Osteoblast (primary cell): ENCODE measurements around the gene INPP4A. TPM values are rescaled to one million over a fixed set of nuclear protein-coding genes. Genes with fewer than 3 reads are reported as not detected.

Experiments used
- DNase-seq: peaks from one replicate; pipeline ENCODE4 v3.0.0; 2011; ENCODE audit warnings: low spot score, mixed read lengths; ENCODE audit not compliant: insufficient read length; ENCODE audit errors: missing footprints
- H2AFZ ChIP-seq: 2 replicates; pipeline ENCODE4 v1.6.0; 2011; ENCODE audit warnings: mild to moderate bottlenecking, low read length
- H3K27ac ChIP-seq: 2 replicates; pipeline ENCODE4 v1.5.1; 2011; ENCODE audit warnings: mild to moderate bottlenecking, low read depth, low read length, moderate library complexity
- H3K27me3 ChIP-seq: 2 replicates; pipeline ENCODE4 v1.6.0; 2012; ENCODE audit warnings: mild to moderate bottlenecking, control low read depth, inconsistent platforms, low read length, moderate library complexity; ENCODE audit not compliant: insufficient read depth
- H3K36me3 ChIP-seq: 2 replicates; pipeline ENCODE4 v1.5.1; 2011; ENCODE audit warnings: mild to moderate bottlenecking, low read length, control low read depth, moderate library complexity; ENCODE audit not compliant: insufficient read depth
- H3K4me1 ChIP-seq: 2 replicates; pipeline ENCODE4 v1.5.1; 2011; ENCODE audit warnings: mild to moderate bottlenecking, low read length, control low read depth, moderate library complexity; ENCODE audit not compliant: insufficient read depth
- H3K4me2 ChIP-seq: 2 replicates; pipeline ENCODE4 v1.6.0; 2011; ENCODE audit warnings: mild to moderate bottlenecking, low read length; ENCODE audit not compliant: insufficient read depth
- H3K4me3 ChIP-seq: fragments of 200-600 bp; sonication (generic); 3 replicates; pipeline ENCODE4 v1.5.1; 2012; ENCODE audit warnings: mild to moderate bottlenecking, low read length, inconsistent platforms; ENCODE audit not compliant: insufficient read depth
- H3K79me2 ChIP-seq: 2 replicates; pipeline ENCODE4 v1.6.0; 2012; ENCODE audit warnings: mild to moderate bottlenecking, low read length, control low read depth, inconsistent platforms; ENCODE audit not compliant: insufficient read depth
- H3K9me3 ChIP-seq: 2 replicates; pipeline ENCODE4 v1.5.1; 2011; ENCODE audit warnings: low read depth, low read length, control low read depth
- H4K20me1 ChIP-seq: 2 replicates; pipeline ENCODE4 v1.6.0; 2012; ENCODE audit warnings: mild to moderate bottlenecking, low read length, control low read depth; ENCODE audit not compliant: insufficient read depth
- CTCF ChIP-seq: IDR thresholded peaks from 2 replicates; pipeline ENCODE4 v1.5.1; 2011; ENCODE audit warnings: mild to moderate bottlenecking, low read depth, low read length, moderate library complexity; ENCODE audit errors: extremely low read depth
- total RNA-seq: library from RNA; depleted of rRNA; stranded (reverse); fragments of >200 nt; gene quantifications from 2 replicates; pipeline ENCODE4 v1.2.3, GENCODE V29; 2012

The INPP4A gene
- total RNA-seq, 1 donor = 25.7 TPM

DNA sequence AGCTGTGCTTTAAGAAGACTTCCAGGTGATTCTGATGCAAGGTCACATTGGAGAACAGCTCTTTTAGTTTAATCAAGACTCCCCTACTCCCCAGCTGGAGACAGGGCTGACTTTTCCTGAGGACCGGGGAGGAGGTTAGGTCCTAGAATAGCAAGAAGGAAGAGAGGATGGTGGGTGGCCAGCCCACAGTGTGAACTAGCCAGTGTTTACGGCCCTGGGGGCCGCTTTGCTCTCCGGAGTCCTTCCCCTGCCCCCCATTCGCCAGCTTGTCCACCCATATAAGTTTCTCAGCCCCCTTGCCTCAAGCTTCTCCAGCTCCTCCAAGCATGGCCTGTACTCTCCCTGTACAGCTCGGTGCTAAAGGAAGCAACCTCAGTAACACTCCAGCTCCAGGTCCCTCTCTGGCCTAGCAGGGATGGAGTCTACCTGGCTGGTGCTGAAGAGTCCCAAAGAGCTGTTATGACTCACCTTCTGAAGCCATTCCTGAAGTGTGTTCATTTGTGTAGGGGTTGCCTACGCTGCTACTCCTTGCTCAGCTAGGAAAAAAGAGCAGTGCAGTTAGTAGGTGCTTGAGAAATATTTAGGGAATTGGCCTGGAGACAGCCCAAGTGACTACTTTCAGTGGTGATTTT is 7.9 kb downstream of the INPP4A start:
- H2AFZ ChIP-seq = no peak overlapping the region
- no peaks in the 10 kb centered on the region for H3K9me3 ChIP-seq
- no peak for TF ChIP-seq CTCF
- H4K20me1 ChIP-seq = peaks cover 29% of the 10 kb centered on the region
- peaks cover 27% of the 10 kb centered on the region for H3K4me1 ChIP-seq
- H3K27me3 ChIP-seq = no peaks in the 10 kb centered on the region
- H3K4me3 ChIP-seq = no peak overlapping the region
- H3K27ac ChIP-seq = no peak overlapping the region
- peaks cover 76% of the 10 kb centered on the region for H3K79me2 ChIP-seq
- no peak overlapping the region for H3K4me2 ChIP-seq
- no peaks in the 10 kb centered on the region for H3K36me3 ChIP-seq
- DNase-seq = no peak

DNA sequence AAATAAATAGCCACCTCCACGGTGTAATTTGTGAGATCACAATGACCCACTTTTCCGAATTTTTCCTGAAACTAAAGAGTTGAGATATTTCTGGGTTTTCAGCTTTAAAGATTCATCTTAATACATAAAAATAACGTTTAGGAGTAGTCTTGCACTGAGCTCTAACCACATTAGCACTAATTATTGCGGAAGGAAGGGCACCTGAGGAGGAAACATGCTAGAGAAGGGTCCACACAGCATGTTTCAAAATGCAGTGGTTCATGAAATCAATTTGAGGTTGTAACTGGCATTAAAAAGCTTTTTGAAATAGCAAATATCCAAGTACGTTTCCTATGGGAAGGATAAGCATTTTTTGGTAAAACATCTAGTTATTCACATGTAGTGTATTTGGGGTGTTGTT is 8.4 kb downstream of the INPP4A start:
- no peak for TF ChIP-seq CTCF
- Histone ChIP-seq H2AFZ (no peak overlapping the region), H4K20me1 (peaks cover 28% of the 10 kb centered on the region), H3K4me2 (no peak overlapping the region), H3K27ac (no peak overlapping the region), H3K4me1 (peaks cover 33% of the 10 kb centered on the region), H3K79me2 (peaks cover 74% of the 10 kb centered on the region), H3K36me3 (no peaks in the 10 kb centered on the region), H3K27me3 (no peaks in the 10 kb centered on the region), H3K4me3 (no peak overlapping the region), H3K9me3 (no peaks in the 10 kb centered on the region)
- DNase-seq = no peak

GRCh38 chr2:98453531-98453930 is 8.9 kb downstream of the INPP4A start:
- H3K9me3 ChIP-seq = no peaks in the 10 kb centered on the region
- no peaks in the 10 kb centered on the region for H3K27me3 ChIP-seq
- no peak for TF ChIP-seq CTCF
- H3K79me2 ChIP-seq = peaks cover 72% of the 10 kb centered on the region
- peaks cover 29% of the 10 kb centered on the region for H4K20me1 ChIP-seq
- H3K27ac ChIP-seq = no peak overlapping the region
- DNase-seq = no peak
- H3K36me3 ChIP-seq = no peaks in the 10 kb centered on the region
- peaks cover 34% of the 10 kb centered on the region for H3K4me1 ChIP-seq
- H3K4me3 ChIP-seq = no peak overlapping the region
- H3K4me2 ChIP-seq = no peak overlapping the region
- no peak overlapping the region for H2AFZ ChIP-seq

- Histone ChIP-seq H3K79me2 (peaks cover 72% of the 10 kb centered on the region), H3K9me3 (no peaks in the 10 kb centered on the region), H3K4me2 (no peak overlapping the region), H3K4me3 (no peak overlapping the region), H3K4me1 (peaks cover 34% of the 10 kb centered on the region), H3K27me3 (no peaks in the 10 kb centered on the region), H3K27ac (peak overlapping the region; percentile 71), H3K36me3 (no peaks in the 10 kb centered on the region), H2AFZ (no peak overlapping the region), H4K20me1 (peaks cover 33% of the 10 kb centered on the region)
- DNase-seq = no peak
- TF ChIP-seq CTCF = no peak
Observed at GRCh38 chr2:98454073-98454472, 9.4 kb downstream of the INPP4A start.
